ENCODE measurements around the gene TSC22D4. TPM values are rescaled to one million over a fixed set of nuclear protein-coding genes. Genes with fewer than 3 reads are reported as not detected.

Gene TSC22D4
- total RNA-seq, 4 donors from 2014 or later: 26.2 to 51.4 (median 33.1) TPM

DNA sequence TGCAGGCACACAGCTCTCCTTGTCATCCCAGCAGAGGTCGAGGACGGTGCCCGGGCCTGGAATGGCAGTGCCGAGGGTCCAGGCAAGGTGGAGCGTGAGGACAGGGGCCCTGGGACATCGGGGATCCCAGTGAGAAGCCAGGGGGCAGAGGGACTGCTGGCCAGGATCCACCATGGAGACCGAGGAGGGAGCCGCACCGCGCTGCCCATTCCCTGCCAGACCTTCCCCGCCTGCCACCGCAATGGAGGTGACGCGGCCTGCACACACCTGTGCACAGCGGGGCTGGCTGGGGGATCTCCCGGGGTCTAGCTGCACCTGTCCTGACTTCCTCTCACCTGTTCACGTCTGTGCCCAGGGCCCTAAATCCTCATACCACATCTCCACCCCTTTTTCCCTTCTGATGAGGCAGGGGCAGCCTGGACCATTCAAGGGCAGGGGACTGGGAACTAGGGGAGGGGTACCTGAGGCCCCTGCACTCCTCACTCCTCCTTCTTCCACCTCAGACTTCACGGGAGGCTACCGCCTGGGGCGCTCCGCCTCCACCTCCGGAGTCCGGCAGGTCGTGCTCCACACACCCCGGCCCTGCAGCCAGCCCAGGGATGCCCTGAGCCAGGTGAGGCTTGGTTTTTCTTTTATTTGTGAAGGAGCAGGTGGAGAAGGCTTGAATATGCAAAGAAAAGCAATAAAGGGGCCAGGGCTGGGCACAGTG is 11.6 kb upstream of the TSC22D4 start:
- WGBS: 94% methylated on average over 20 of the region's 25 CpGs
- no peak for DNase-seq (ENCODE audit: extremely low spot score)
- Histone ChIP-seq H3K36me3 (peaks cover 0 to 9% (median 3%) of the 10 kb centered on the region in 4 donors), H3K4me3 (no peak overlapping the region), H3K4me1 (peaks cover 12 to 33% (median 24%) of the 10 kb centered on the region in 4 donors), H3K27ac (replicated peaks in 1 of 4) (no peak overlapping the region), H3K27me3 (peaks cover 0 to 8% (median 0%) of the 10 kb centered on the region in 4 donors), H3K9me3 (no peaks in the 10 kb centered on the region)
- TF ChIP-seq, protein P1, sequence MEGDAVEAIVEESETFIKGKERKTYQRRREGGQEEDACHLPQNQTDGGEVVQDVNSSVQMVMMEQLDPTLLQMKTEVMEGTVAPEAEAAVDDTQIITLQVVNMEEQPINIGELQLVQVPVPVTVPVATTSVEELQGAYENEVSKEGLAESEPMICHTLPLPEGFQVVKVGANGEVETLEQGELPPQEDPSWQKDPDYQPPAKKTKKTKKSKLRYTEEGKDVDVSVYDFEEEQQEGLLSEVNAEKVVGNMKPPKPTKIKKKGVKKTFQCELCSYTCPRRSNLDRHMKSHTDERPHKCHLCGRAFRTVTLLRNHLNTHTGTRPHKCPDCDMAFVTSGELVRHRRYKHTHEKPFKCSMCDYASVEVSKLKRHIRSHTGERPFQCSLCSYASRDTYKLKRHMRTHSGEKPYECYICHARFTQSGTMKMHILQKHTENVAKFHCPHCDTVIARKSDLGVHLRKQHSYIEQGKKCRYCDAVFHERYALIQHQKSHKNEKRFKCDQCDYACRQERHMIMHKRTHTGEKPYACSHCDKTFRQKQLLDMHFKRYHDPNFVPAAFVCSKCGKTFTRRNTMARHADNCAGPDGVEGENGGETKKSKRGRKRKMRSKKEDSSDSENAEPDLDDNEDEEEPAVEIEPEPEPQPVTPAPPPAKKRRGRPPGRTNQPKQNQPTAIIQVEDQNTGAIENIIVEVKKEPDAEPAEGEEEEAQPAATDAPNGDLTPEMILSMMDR (IDR thresholded peaks at IDR 0.05): no peak
- TF ChIP-seq POLR2AphosphoS5 (IDR thresholded peaks at IDR 0.05) (no peak), POLR2A (IDR thresholded peaks at IDR 0.05; ENCODE audit: low read depth) (no peak), EP300 (IDR thresholded peaks at IDR 0.05) (no peak)
- intact Hi-C loops (cut with DNase I): no loop called here

GRCh38 chr7:100489824-100490223 is 10.8 kb upstream of the TSC22D4 start:
- peaks cover 0 to 8% (median 0%) of the 10 kb centered on the region in 4 donors for H3K27me3 ChIP-seq
- intact Hi-C loops (cut with DNase I): no loop called here
- H3K9me3 ChIP-seq: no peaks in the 10 kb centered on the region
- WGBS: 27% methylated on average over 4 of the region's 9 CpGs
- H3K27ac ChIP-seq (replicated peaks in 1 of 4): no peak overlapping the region
- H3K4me1 ChIP-seq: peaks cover 12 to 41% (median 28%) of the 10 kb centered on the region in 4 donors
- DNase-seq (ENCODE audit: extremely low spot score): no peak
- TF ChIP-seq, protein P1 (IDR thresholded peaks at IDR 0.05): no peak
- no peak for TF ChIP-seq POLR2A (IDR thresholded peaks at IDR 0.05; ENCODE audit: low read depth)
- TF ChIP-seq POLR2AphosphoS5 (IDR thresholded peaks at IDR 0.05): no peak
- no peak for TF ChIP-seq EP300 (IDR thresholded peaks at IDR 0.05)
- no peak overlapping the region for H3K4me3 ChIP-seq
- peaks cover 0 to 9% (median 3%) of the 10 kb centered on the region in 4 donors for H3K36me3 ChIP-seq

DNA sequence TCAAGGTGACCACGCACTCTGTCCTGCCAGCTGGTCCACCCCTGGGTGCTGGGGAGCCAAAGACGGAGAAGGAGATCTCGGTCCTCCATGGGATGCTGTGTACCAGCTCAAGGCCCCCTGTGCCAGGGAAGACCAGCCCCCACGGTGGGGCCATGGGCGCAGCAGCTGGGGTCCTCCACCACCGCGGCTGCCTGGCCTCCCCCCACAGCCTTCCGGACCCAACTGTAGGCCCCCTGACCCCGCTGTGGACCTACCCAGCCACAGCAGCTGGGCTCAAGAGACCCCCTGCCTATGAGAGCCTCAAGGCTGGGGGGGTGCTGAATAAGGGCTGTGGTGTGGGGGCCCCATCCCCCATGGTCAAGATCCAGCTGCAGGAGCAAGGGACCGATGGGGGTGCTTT is 10.1 kb upstream of the TSC22D4 start:
- no peak for DNase-seq (ENCODE audit: extremely low spot score)
- intact Hi-C loops (cut with DNase I): no loop called here
- Histone ChIP-seq H3K27ac (replicated peaks in 1 of 4) (no peak overlapping the region), H3K9me3 (no peaks in the 10 kb centered on the region), H3K36me3 (peaks cover 0 to 9% (median 3%) of the 10 kb centered on the region in 4 donors), H3K4me3 (no peak overlapping the region), H3K4me1 (peaks cover 13 to 45% (median 32%) of the 10 kb centered on the region in 4 donors), H3K27me3 (peaks cover 0 to 8% (median 0%) of the 10 kb centered on the region in 4 donors)
- TF ChIP-seq, protein P1 (IDR thresholded peaks at IDR 0.05): no peak
- TF ChIP-seq POLR2AphosphoS5 (IDR thresholded peaks at IDR 0.05) (no peak), POLR2A (IDR thresholded peaks at IDR 0.05; ENCODE audit: low read depth) (no peak), EP300 (IDR thresholded peaks at IDR 0.05) (no peak)
- WGBS: 68% methylated on average over 2 of the region's 10 CpGs

DNA sequence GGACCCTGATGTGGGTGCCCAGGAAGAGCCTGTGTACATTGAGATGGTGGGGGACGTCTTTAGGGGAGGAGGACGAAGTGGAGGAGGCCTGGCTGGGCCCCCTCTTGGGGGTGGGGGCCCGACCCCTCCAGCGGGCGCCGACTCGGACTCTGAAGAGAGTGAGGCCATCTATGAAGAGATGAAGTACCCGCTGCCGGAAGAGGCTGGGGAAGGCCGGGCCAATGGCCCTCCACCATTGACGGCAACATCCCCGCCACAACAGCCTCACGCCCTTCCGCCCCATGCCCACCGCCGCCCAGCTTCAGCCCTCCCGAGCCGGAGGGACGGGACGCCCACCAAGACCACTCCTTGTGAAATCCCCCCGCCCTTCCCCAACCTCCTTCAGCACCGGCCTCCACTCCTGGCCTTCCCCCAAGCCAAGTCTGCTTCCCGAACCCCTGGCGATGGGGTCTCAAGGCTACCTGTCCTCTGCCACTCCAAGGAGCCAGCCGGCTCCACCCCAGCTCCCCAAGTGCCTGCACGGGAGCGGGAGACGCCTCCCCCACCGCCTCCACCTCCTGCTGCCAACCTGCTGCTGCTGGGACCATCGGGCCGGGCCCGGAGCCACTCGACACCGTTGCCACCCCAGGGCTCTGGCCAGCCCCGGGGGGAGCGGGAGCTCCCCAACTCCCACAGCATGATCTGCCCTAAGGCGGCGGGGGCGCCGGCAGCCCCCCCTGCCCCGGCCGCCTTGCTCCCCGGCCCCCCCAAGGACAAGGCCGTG is 9.5 kb upstream of the TSC22D4 start:
- Histone ChIP-seq H3K36me3 (peaks cover 0 to 9% (median 3%) of the 10 kb centered on the region in 4 donors), H3K9me3 (no peaks in the 10 kb centered on the region), H3K27me3 (peaks cover 0 to 8% (median 0%) of the 10 kb centered on the region in 4 donors), H3K27ac (replicated peaks in 1 of 4) (no peak overlapping the region), H3K4me1 (peaks cover 12 to 45% (median 32%) of the 10 kb centered on the region in 4 donors), H3K4me3 (no peak overlapping the region)
- WGBS: 96% methylated on average over 25 of the region's 44 CpGs
- DNase-seq (ENCODE audit: extremely low spot score): no peak
- intact Hi-C loops (cut with DNase I): no loop called here
- no peak for TF ChIP-seq POLR2A (IDR thresholded peaks at IDR 0.05; ENCODE audit: low read depth)
- no peak for TF ChIP-seq POLR2AphosphoS5 (IDR thresholded peaks at IDR 0.05)
- TF ChIP-seq, protein P1 (IDR thresholded peaks at IDR 0.05): no peak
- no peak for TF ChIP-seq EP300 (IDR thresholded peaks at IDR 0.05)
